IPS DF 4.7 (cell line): Measurements from ENCODE around the gene DGKG.

Experiments used
- DNase-seq: peaks from one replicate; pipeline ENCODE4 v3.0.0-alpha.2; 2013; ENCODE audit warnings: low spot score; ENCODE audit errors: extremely low read depth

Gene DGKG

DNA sequence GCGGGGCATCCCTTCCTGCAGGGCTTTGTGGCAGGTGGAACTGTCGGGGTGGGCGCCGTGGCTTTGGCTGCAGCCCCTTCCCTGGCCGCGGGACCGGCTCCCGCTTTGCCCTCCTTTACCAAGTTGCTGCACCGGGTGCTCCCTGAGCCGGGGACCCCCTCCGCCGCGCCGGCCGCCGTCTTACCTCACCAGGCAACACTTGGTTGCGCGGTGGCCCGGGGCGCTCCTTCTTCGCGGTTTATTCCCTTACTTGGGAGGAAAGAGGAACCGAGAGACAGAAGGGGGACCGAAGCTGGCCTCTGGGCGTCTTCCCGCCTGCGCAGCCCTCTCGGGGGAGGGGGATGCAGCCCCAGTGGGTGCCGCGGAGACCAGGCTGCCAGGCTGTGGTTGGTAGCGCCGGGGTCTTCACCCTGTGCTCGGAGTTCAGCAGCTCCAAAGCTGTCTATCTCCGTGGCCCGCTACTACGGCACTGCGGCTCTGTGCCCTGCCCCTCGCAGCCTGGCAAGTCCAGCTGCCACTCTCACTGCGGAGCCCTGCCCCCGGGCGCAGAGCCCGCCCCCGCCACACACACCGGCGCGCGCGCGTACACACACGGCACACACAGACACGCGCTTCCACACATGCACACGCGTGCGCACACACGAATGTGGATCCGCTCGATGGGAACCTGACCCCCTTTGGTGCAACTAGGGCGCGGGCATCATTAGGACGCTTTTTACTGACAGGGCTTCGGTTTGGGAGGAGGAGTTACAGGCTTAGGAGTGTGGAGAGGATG is at the start of gene DGKG:
DGKG (minus strand) TSS at position 473 of the 775 bp plus-strand sequence. CDS start 41,775 bp downstream, outside the sequence.
- DNase-seq = no peak

DNA sequence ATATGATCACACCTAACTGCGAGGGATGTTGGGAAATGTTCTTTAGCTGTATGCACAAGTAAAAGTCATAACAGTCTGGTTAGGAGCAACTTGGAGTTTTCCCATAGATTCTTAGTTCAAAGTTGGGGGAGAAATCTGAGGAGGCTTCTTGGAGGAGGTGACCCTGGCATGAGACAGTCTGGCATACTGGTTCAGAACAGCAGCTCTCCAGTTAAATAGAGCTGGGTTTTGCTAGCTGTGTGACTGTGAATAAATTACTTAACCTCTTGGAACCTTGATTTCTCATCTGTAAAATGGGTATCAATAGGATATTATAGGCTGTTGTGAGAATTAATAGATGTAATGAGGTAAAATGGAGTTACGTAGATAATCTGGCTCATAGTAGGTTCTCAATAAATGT is 49.1 kb upstream of the DGKG start:
- no peak for DNase-seq

DNA sequence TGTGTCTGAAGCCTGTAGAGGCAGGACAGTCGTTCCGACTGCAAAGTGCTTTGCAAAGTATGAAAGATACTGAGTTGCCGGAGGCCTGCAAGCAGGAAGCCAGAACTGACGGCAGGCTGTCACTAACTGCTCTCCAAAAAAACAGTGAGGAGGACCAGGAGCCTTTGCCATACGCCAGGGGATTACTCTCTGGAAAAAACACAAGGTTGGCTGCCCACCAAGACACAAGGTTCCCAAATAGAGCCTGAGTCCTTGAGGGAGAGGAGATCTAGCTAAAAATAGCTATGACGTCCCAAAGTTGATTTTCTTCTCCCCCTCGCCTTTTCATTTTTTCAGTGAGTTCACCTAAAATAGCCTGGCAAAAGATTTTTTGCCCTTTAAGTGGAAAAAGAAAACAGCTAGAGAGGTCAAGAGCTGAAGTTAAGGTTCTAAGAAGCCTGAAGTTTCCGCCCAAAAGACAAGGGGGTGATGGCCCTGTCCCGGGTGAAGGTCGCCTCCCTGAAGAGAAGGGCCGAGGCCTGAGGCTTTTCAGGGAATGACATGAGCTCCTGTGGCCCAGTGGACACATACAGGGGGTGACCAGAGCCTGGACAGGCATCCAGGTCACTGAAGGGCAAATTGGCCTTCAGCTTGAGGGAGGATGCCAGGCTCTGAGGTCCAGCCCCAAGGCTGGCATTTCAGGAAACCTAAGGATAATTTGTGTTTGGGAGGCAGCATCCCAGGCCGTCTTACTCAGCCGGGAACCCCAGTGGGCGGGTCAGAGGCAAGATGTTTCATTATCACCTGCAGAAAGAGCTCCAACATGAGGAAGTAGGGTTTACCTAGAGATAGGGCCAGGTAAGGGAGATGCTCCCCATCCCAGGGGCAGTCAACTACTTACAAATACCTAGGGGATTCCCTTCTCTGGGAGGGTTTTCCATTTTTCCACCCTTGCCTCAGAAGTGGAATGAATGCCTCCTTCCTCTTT is 44.9 kb upstream of the DGKG start:
- no peak for DNase-seq

DNA sequence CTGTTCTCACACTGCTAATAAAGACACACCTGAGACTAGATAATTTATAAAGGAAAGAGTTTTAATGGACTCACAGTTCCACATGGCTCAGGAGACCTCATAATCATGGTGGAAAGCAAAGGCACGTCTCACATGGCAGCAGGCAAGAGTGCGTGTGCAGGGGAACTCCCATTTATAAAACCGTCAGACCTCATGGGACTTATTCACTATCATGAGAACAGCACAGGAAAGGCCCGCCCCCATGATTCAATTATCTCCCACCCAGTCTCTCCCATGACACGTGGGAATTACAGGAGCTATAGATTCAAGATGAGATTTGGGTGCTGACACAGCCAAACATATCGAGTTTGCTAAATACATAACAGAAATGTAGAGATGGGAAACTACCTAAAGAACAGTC is 39.5 kb upstream of the DGKG start:
- DNase-seq = no peak

DNA sequence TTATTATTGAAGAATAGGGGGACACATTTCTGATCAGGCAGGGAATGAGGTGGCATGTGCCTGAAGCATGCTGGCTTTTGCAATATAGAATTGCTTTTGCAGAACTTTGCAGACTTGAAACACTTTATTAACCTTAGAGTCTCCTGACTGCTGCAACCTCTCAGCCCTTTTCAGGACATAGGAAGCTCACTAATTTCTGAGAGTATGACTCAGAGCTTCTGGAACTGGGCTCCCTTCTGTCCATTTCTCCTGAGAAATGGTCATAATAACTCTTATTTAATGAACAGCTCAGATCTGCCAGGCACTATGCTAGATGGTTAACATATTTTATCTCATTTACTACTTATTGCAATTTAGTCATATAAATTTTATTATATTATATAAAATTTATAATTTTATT is 38.6 kb upstream of the DGKG start:
- no peak for DNase-seq

DNA sequence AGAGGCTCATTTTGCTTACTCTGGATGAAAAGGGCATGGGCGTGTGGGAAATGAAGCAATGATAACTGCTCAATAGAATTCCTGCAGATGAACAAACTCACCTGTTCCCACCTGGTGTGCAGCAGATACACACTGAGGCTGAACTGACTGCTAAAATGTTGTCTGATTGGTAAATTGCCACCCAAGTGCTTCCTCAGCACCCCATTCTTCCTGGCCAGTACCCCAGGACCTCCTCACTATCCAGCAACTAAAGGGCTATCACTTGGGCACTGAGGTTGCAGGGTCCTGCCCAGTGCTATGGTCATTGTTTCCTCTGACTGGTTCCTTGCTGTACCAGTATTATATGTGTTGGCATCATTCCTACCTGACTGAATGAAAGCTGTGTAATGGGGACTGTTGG is 38.0 kb upstream of the DGKG start:
- no peak for DNase-seq

DNA sequence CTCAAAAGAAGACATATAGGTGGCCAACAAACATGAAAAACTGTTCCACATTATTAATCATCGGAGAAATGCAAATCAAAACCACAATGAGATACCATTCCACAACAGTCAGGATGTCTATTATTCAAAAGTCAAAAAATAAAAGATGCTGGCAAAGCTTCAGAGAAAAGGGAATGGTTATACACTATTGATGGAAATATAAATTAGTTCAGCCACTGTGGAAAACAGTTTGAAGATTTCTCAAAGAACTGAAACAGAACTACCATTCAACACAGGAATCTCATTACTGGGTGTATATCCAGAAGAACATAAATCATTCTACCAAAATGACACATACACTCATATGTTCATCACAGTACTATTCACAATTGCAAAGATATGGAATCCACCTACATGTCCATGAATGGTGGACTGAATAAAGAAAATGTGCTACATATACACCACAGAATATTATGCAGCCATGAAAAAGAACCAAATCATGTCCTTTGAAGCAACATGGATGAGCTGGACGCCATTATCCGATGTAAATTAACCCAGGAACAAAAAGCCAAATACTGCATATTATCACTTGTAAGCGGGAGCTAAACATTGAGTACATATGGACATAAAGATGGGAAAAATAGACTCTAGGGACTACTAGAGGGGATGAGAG is 32.7 kb upstream of the DGKG start:
- DNase-seq = no peak

DNA sequence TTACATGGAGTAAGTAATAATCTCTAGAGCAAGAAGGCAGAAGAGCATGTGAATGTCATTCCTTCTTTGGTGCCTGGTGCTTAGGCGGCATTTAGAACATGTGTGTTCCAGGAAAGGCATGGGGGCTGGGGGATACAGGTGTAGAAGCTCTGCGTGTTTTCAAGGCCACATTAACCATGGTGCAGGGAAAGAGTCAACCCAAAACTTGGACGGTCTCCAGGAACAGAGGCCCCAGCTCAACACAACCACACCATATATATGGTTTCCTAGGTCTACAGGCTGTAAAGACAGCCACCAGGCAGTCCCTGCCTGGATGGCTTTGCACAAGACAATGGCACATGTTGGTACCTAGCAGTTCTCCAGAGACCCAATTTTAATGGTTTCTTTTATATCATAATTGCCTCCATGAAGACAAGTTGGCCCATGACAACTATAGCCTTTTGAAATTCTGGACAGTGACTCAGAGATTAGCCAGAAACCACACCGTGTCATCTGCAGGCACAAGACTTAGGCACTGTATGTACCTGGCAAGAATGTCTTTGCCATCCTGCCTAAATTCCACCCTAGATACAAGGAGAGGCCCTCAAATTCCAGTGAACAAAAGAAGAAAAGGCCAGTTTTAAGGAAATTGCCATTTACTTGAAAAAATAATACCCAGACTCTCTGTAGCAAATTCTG is 25.0 kb upstream of the DGKG start:
- no peak for DNase-seq

DNA sequence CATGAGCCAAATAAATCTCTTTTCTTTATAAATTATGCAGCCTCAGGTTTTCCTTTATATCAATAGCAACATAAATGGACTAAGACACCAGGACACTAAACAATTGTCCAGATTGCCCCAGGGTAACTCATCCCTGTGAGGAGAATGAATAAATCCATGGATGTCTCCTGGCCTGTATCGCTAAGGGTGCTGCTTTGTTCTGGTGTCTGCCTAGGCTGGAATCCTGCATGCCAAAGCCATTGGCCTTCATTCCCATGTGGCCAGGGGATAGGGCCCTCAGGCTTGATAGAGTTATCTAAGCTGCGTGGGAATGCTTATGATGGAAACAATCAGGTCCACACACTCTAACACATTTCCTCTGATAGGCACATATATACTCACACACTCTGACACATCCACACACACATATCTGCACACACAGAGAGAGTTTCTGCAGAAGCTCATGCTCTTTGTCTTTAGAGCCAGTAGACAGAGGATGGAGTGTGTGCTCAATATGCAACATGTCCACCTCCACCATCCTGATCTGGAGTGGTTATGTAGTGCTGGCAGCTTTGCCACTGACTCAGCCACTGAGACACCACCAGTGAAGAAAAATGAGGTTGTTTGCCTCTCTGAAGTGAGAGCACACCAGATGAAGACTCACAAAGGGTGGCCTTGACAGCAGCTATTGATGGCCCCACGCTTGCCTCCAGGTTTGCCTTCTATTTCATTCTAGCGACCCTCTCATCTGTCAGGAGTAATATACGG is 24.0 kb upstream of the DGKG start:
- no peak for DNase-seq

DNA sequence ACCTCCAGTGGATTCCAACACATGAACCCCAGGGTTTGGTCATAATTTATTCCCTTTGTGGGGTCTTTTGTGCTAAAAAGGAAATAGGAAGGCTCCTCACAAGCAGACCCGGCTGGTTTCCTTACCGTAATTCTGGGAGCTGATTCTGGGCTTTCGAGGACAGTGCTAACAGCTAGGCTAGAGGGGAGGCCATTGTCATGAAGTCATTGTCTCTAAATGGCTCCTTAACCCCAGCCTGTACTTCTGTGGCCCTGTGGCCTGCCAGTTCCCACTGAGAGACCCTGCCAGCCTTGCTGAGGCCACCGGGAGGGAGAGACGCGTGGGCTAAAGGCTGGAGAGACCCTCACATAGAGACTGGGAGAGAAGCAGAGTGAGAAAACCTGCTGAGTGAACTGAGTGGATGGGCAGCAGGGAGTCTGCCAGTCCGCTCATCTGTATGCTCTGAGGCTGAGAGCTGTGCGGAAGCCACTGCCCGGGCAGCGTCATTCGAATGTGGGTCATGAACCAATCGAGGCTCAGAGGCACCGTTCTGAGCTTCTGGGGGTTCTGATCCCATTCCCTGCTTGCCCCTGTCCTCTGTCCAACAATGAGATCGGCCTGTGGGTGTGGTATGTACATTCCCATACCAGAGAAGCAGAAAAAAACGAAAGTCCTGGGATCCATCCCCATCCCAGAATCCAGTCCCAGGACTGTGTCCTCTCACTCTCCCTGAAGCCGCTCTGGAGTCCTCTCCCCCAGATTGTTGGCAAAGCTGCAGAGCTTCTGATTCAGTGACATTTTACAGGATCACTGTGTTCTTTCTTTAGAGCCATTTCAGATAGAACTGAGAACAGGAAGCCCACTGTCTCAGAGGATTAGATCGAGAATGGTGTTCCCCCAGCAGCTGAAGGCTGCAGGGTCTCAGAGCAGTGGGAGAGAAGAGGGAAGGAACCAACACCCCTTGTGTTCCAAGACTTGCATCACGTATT is 21.3 kb upstream of the DGKG start:
- DNase-seq = no peak

DNA sequence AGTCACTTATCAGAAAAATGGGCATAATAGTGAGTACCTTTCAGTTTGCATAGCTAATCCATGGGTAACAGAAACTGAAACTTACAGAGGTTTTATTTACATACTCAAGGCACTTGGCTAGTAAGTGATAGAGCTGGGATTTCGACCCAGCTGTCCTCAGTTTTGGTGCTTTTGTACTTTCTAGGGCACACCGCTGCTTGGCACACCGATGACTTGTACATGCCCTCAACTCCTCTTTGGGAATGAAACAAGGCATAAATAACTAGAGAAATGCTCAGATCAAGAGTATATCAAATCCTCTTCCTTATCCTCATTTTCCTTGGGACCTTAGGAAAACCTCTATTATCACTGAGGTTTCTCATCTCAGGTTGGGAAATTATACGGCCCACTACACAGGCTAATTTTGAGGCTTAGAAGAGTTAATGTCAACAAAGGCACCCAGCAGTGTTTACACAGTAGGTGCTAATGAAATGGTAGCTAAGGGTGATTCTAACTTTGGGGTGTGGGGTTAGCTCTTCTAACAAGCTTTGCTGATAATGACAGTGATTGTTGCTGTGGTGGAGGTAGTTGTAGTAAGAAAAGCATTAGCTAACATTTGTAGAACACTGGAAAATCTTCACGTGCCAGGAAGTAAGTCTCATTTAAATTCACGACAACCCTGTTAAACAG is 20.3 kb upstream of the DGKG start:
- DNase-seq = no peak

DNA sequence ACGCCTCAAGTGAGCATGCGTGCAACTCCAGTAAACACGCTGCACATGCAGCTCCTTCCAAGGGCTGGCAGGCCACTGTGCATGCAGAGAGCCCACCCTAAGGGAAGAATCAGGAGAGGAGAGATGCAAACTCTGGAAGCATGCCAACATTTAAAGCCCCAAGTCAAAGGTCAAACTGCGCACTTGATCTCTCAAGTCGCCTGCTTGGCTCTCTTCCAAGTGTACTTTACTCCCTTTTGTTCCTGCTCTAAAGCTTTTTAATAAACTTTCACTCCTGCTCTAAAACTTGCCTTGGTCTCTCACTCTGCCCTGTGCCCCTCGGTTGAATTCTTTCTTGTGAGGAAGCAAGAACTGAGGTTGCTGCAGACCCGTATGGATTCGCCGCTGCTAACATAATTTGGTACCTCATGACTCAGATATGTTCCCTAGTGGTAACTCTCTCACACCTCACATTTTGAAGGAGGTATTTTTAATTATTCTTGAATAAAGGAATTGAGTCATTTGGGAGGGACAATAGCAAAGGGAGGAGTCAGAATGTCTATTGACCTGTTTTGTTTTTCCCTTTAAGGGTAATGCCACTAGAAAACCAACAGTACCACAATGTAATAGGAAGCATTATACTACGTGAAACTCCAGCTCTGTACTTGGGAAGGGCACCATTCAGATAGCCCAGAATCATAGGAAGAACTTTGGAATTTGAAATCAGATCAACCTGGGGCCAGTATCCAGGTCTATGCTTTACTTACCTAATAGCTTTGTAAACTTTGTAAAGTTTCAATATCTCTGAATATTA is 19.6 kb upstream of the DGKG start:
- DNase-seq = no peak

DNA sequence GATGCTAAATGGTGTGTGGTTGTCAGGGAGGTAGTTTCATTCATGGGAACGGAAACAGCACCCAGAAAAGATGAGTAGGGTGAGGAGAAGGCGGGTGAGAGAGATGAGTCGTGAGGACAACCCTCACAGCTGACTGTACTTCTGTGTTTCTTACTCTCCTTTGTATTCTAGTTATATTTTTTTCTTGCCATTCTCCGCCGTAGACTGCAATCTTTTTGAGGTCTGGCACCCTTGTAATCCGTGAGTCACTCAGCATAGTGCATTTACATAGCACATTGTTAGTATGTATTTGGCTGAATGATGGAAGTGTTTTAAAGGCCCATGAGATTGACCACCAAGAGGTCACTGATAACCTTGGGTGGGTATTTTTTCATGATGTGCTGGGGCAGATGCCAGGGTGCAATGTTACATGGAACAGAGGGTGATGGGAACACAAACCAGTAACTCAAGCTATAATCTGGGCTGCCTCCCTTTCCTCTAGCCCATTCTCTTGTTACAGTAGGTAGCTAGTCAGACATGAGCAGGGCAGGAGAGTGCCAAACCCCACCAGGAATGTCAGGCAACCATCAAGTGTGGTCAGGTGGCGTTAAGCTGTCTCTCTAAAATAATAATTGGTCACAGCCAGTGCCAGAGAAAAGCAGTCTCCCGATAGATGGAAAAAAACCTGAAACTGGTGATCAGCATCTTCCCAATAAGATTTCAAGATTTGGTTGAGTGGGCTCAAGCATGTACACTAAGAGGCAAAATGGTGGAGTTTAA is 18.8 kb upstream of the DGKG start:
- no peak for DNase-seq

DNA sequence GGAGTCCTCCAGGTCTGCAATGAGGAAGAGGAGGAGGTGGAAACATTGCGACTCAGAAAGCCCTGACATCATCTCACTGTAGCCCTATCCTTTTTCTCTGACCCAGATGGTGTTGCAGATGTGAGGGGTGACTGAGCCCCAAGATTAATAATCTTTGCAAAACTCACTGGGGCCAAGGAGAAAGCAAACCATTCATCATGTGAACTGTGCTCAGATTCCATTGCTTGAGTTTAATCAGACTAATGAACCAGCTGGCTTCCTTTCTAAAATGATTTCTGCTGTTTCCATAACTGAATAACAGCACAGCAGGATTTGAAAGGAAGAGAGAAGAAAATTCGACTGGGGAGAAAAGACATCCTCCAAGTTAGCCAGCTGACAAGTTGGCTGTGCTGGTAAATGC is 13.4 kb upstream of the DGKG start:
- DNase-seq = no peak

DNA sequence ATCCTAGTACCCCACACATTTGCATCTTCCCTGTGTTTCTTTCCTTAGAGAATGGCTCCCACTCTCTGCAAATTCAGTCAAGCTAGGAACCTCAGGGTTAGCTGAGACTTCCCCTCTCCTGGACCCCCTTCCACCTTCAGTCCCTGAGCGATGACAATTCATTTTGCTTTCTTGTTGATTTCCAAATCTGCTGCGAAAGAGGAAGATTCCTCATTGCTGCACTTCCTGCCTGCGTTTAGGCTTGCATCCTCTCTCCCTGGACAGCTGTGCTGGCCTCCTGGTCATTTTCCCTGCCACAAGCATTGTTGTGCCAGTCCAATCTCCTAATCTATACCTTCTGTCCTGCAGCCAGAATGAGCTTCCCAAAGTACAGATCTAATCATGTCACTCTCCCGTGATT is 12.3 kb upstream of the DGKG start:
- DNase-seq = no peak

DNA sequence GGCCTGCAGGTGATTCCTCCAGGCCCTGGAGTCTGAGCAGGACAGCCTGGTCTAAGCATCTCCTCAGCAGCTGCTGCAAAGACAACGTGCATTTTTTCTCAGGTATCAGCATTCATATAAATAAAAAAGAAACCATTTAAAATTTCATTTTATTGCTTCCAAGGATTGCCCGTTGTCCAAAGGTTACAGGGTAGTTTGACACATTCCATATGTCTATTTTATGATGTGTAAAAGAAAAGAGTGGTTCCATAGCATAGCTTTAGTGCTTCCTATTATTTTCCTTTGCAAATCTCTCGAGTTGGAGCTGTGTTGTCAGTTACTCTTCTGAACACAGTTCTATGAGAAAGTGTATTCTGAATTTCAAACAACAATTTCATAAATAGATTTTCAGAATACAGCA is 7.2 kb upstream of the DGKG start:
- DNase-seq = no peak

DNA sequence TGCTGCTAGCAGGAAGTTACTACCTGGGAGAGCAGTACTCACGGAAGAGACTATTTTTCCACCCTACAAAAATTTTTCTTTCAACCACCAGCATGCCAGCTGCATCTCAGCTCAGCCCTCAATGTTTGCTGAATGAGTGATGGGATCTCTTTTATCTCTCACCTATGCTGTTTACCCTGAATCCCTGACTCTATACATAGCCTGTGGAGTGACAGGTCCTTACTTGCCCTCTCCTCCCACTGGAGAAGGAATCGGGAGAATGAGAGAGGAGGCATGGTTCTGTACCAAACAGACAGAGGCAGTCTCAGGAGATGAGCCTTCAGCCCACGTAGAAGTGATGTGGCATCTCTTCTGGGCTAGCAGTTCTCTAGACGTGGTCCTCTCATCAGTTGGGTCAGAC is 6.7 kb upstream of the DGKG start:
- DNase-seq = no peak
